Astrocyte of the cerebellum (primary cell): ENCODE data around the gene TMEM185B.

ENCODE experiments used
- DNase-seq: peaks from one replicate; pipeline ENCODE4 v3.0.0-alpha.2; 2011; ENCODE audit warnings: low read depth
- H3K4me3 ChIP-seq: 2 replicates; pipeline ENCODE4 v1.5.1; 2011; ENCODE audit warnings: mild to moderate bottlenecking, low read depth, low read length, moderate library complexity
- in situ Hi-C: cut with HindIII; loops from 2 replicates; pipeline ENCODE4 v1.10.0; 2017; ENCODE audit warnings: low sequenced_read_pairs
- TF ChIP-seq, protein P1 (sequence below): IDR thresholded peaks from 2 replicates; pipeline ENCODE4 v1.5.1; 2012; ENCODE audit warnings: low read length, low read depth, moderate library complexity, mild to moderate bottlenecking; ENCODE audit errors: missing control alignments

TMEM185B gene

GRCh38 chr2:120221616-120222015 is 1.6 kb downstream of the TMEM185B start:
- TF ChIP-seq, protein P1, sequence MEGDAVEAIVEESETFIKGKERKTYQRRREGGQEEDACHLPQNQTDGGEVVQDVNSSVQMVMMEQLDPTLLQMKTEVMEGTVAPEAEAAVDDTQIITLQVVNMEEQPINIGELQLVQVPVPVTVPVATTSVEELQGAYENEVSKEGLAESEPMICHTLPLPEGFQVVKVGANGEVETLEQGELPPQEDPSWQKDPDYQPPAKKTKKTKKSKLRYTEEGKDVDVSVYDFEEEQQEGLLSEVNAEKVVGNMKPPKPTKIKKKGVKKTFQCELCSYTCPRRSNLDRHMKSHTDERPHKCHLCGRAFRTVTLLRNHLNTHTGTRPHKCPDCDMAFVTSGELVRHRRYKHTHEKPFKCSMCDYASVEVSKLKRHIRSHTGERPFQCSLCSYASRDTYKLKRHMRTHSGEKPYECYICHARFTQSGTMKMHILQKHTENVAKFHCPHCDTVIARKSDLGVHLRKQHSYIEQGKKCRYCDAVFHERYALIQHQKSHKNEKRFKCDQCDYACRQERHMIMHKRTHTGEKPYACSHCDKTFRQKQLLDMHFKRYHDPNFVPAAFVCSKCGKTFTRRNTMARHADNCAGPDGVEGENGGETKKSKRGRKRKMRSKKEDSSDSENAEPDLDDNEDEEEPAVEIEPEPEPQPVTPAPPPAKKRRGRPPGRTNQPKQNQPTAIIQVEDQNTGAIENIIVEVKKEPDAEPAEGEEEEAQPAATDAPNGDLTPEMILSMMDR = no peak
- in situ Hi-C loops = no loop called here
- H3K4me3 ChIP-seq = no peak overlapping the region
- DNase-seq = no peak

DNA sequence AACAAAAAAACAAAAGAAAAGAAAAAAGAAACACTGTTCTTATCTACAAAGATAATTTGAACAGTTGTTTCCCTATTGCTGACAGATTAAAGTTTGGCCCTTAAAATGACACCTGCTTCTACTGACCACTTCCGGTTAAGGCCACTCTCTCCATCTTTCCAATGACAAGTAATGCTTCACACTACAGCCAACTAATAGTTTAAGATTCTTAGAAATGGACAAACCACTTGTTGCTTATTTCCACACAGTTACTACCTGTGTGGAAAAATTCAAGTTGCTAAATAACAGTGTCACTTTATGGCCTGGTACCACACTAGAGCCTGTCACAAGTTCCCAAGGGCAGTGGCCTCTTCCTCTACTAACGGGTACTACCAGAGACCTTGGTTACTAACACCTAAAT is 2.4 kb downstream of the TMEM185B start:
- TF ChIP-seq, protein P1 = no peak
- no peak overlapping the region for H3K4me3 ChIP-seq
- in situ Hi-C loops = no loop called here
- no peak for DNase-seq

DNA sequence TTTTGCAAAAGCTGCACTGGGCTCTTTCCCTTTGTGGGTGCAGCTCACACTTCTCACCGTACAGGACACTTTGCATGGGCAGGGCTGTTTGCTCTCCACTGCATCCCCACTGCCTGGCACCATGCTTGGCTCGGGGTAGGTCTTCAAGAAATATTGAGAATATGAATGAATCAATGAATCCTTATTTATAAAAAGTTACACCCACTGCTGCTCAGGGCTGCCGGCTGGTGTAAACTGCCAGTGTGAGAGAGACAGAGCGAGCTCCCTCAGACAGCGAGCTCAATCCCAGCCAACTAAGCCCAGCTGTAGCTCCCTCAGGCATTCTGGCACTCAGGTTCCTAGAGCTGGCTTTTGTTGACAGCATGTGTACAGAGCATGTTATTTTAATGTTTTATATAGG is 3.4 kb downstream of the TMEM185B start:
- no peak for DNase-seq
- in situ Hi-C loops = no loop called here
- TF ChIP-seq, protein P1 = no peak
- H3K4me3 ChIP-seq = no peak overlapping the region

DNA sequence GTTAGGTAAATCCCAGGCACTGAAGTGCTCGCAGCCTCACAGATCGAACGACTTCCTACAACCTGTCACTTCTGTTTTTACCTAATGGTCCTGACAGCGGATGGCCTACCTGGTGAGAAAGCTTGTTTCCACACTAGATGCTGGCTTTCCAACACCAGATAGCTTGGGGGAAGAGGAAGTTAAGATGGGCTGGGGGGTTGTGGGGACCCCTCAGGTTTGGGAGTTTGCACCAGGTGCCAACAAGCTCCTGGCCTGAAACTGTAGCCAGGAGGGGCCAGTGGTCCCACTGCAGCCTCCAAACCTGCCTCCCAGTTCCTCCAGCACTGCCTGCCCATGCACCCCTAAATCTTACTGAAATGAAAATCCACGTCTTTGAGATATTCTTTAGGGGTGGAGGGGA is 3.9 kb downstream of the TMEM185B start:
- no peak overlapping the region for H3K4me3 ChIP-seq
- no peak for DNase-seq
- in situ Hi-C loops = no loop called here
- TF ChIP-seq, protein P1 = no peak

- no peak for DNase-seq
- H3K4me3 ChIP-seq = no peak overlapping the region
- TF ChIP-seq, protein P1 = no peak
- in situ Hi-C loops = no loop called here
Observed at GRCh38 chr2:120218181-120218580, 5.0 kb downstream of the TMEM185B start.

DNA sequence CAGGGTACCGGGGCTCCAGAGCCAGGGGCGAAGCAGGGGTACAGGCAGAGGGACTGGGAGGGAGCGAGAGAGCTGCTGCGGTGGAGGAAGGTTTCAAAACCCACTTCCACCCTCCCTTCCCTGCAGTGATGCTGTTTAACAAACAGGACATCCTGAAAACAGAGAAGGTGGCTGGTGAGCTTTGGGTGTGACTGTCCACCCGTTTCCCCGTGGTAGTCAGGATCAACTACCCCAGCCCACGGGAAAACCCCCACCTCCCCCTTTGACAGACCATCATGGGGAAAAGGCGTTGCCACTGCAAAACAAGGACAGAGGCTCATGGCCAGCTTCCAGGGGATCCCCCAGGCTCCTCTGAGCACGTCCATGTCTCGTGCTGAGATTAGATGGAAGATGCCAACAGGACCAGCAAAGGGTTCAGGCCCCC is 12.9 kb downstream of the TMEM185B start:
- in situ Hi-C loops = no loop called here
- TF ChIP-seq, protein P1 = no peak
- no peak overlapping the region for H3K4me3 ChIP-seq
- DNase-seq = no peak

DNA sequence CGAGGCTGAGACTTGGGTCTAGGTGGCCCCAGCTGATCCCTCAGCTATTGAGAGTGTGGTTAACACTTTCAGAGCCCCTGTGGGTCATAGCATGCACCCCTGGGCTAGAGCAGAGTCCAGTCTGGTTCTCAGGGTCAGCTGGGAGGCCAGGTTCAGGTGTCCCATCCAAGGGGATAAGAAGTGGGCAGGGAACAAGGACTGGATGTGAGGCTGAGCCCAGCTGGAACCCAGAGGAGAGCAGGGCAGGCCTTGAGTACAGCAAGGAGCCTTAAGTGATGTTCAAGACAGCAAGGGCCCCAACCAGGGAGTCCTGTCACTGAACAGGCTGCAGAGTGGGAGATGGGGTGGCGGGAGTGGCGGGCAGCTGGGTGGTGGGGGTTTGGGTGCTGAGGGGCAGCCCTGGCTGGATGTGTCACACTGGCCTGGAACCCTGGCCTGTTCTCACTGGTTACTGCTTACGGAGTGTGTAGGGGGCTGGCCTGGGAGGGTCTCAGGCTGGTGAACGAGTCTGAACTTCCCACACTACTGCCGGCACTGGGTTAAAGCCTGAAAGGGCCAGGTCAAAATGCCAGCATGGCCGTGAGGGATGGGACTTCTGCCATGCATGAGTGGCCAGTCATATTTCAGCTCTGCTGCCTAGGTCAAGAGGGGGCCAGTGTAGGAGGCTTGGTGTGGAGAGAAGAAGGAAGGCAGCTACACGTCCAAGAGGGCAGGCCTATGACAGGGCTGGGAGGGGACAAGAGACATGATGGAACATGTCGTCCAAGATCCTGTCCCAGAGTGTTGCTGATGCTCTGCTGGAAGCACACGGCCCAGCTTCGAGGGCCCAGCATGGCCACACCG is 13.6 kb downstream of the TMEM185B start:
- DNase-seq = no peak
- H3K4me3 ChIP-seq = no peak overlapping the region
- TF ChIP-seq, protein P1 = no peak
- in situ Hi-C loops = no loop called here
